ENCODE measurements around the gene CSNK1G1.

CSNK1G1 gene

DNA sequence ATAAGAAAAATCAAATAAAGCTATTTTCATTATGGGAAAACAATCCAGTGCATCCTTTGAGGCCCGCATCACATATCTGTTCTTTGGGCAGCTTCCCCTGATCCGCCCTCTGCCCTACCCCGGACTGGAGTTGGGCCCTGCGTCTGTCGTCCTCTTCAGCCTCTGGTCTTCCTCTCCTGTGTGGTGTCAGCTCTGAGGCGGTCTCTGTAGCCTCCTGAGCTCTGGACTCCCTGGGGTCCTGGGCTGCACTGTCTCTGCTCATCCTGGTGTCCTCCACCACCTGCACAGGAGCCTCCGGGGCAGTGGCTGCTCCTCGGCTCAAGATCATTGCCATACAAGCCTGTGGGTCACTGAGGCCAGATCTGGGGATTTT is 211.8 kb downstream of the CSNK1G1 start:
- TF ChIP-seq, protein P1, sequence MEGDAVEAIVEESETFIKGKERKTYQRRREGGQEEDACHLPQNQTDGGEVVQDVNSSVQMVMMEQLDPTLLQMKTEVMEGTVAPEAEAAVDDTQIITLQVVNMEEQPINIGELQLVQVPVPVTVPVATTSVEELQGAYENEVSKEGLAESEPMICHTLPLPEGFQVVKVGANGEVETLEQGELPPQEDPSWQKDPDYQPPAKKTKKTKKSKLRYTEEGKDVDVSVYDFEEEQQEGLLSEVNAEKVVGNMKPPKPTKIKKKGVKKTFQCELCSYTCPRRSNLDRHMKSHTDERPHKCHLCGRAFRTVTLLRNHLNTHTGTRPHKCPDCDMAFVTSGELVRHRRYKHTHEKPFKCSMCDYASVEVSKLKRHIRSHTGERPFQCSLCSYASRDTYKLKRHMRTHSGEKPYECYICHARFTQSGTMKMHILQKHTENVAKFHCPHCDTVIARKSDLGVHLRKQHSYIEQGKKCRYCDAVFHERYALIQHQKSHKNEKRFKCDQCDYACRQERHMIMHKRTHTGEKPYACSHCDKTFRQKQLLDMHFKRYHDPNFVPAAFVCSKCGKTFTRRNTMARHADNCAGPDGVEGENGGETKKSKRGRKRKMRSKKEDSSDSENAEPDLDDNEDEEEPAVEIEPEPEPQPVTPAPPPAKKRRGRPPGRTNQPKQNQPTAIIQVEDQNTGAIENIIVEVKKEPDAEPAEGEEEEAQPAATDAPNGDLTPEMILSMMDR (IDR thresholded peaks at IDR 0.05): no peak
- TF ChIP-seq ZFX (IDR thresholded peaks at IDR 0.05; ENCODE audit: borderline replicate concordance): no peak
- no peak overlapping the region for H3K27ac ChIP-seq

DNA sequence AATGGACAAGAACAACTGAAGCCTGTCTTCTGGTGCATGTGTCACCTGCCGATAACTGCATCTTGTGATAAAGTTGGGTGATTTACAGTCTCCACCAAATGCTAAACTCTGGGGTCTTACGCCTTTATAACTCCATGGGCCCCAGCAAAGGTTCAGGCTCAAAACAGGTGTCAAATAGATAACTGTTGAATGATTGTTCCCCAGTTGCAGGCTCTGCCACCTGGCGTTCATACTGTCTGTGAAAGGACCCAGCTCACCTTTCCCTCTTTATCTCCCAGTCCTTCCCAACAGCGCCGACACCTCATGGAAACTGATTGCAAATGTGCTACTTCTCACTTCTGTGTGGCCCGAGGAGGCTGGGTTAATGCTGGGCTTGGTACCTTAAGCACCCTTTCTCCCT is 212.7 kb downstream of the CSNK1G1 start:
- no peak overlapping the region for H3K27ac ChIP-seq
- TF ChIP-seq ZFX (IDR thresholded peaks at IDR 0.05; ENCODE audit: borderline replicate concordance): no peak
- TF ChIP-seq, protein P1 (IDR thresholded peaks at IDR 0.05): no peak

GRCh38 chr15:64141798-64142512 is 214.0 kb downstream of the CSNK1G1 start:
- H3K27ac ChIP-seq: no peak overlapping the region
- TF ChIP-seq, protein P1 (IDR thresholded peaks at IDR 0.05): no peak
- no peak for TF ChIP-seq ZFX (IDR thresholded peaks at IDR 0.05; ENCODE audit: borderline replicate concordance)

DNA sequence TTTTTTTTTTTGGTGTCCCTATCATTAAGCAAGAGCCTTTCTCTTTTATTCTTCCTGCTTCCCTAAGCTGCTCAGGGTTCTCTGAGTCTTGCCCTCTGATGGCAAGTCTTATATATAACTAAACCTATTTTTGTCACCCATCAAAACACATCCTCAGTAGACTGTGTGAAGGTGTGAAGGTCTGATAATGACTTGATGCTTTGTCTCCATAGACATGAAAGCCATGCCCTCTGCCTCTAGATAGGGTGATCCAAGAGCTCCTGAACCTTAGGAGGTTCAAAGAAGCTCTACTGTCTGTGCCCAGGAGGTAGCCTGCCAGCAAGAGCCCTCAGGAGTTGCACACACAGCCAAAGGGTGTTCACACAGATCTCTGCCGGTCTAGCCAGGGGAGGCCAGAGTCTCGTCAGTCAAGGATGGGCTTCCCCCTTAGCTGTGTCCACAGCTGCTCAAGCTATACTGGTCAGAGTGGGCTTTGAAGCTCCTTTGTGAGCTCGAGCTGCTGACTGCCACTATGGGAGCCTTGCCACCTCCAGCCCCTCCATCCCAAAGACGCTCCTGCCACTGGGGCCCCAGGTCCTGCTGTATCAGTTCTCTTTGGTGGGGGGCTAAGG is 217.5 kb downstream of the CSNK1G1 start:
- no peak for TF ChIP-seq ZFX (IDR thresholded peaks at IDR 0.05; ENCODE audit: borderline replicate concordance)
- TF ChIP-seq, protein P1 (IDR thresholded peaks at IDR 0.05): no peak

DNA sequence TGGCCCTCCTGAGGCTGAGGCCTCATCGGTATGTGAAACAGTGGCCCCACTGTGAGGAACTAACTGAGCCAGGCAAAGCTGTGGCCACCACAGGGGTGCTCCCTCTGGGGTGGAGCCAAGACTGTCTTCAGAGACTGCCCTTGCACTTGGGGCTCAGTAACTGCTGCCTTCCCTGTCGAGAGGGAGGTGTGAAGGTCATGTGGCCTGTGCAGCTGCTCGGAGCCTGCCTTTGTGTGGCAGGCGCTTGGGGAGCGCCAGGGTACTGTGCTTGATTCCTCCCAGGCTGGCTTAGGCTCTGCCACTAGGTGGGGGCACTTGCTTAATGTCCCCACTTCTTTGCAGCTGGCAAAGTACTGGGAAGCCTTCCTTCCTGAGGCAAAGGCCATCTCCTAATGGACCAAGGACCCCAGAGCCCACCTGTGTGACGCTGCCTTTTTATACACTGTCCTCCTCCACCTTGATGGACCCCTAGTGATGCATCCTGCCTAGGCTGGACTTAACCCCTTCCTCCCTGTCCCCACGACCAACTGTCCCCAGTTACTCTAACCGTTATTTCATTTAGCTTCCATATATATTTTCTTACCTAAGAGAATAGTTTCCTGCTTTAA is 218.6 kb downstream of the CSNK1G1 start:
- TF ChIP-seq, protein P1 (IDR thresholded peaks at IDR 0.05): no peak
- TF ChIP-seq ZFX (IDR thresholded peaks at IDR 0.05; ENCODE audit: borderline replicate concordance): no peak
- H3K27ac ChIP-seq: no peak overlapping the region

More for the DNA sequence above, 217.5 kb downstream of the CSNK1G1 start:
- H3K27ac ChIP-seq: no peak overlapping the region

DNA sequence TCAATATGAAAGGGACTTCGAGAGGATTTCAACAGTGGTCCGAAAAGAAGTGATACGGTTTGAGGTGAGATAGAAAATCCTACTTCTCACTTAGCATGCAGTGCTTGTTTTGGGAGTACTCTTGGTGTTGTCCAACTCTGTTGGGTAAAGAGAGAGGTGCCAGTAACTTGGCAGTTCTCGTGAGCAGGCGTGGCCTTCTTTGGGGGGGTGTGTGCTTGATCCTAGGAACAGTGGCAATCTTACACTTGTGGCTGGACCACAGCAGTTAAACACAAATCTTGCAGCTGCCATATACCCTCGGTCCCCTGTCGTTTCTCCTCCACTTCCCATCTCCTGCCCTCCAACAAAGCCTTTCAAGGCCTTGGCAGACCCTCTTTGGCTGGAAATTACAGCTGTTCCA is 219.6 kb downstream of the CSNK1G1 start:
- TF ChIP-seq, protein P1 (IDR thresholded peaks at IDR 0.05): no peak
- TF ChIP-seq ZFX (IDR thresholded peaks at IDR 0.05; ENCODE audit: borderline replicate concordance): no peak
- no peak overlapping the region for H3K27ac ChIP-seq

GRCh38 chr15:64134345-64134829 is 221.6 kb downstream of the CSNK1G1 start:
- no peak overlapping the region for H3K27ac ChIP-seq
- TF ChIP-seq, protein P1 (IDR thresholded peaks at IDR 0.05): no peak
- no peak for TF ChIP-seq ZFX (IDR thresholded peaks at IDR 0.05; ENCODE audit: borderline replicate concordance)
